ENCODE data around the gene KCNG2. TPM values are rescaled to one million over a fixed set of nuclear protein-coding genes. Genes with fewer than 3 reads are reported as not detected.
A peak's percentile ranks its signal among the peaks of the same experiment; 100 is the strongest.

KCNG2 gene
- total RNA-seq, 1 donor from 2014 or later, result not detected

GRCh38 chr18:79768745-79769144 is 29.0 kb upstream of the KCNG2 start:
- DNase-seq, result peak; percentile 77

- DNase-seq, result no peak
These were observed 27.8 kb upstream of the KCNG2 start for GRCh38 chr18:79769698-79770500.

- no peak for DNase-seq
These were observed 27.3 kb upstream of the KCNG2 start for GRCh38 chr18:79770501-79770815.

- no peak for DNase-seq
These were observed 26.9 kb upstream of the KCNG2 start for GRCh38 chr18:79770826-79771225.

- no peak for DNase-seq
These were observed 26.2 kb upstream of the KCNG2 start for GRCh38 chr18:79771446-79772107.

- DNase-seq, result no peak
These were observed 25.5 kb upstream of the KCNG2 start for GRCh38 chr18:79772108-79772864.

GRCh38 chr18:79772865-79773696 is 24.7 kb upstream of the KCNG2 start:
- DNase-seq, result no peak

GRCh38 chr18:79774111-79774510 is 23.6 kb upstream of the KCNG2 start:
- DNase-seq, result no peak

- DNase-seq, result no peak
These were observed 22.1 kb upstream of the KCNG2 start for GRCh38 chr18:79775441-79776221.

- no peak for DNase-seq
These were observed 21.1 kb upstream of the KCNG2 start for GRCh38 chr18:79776674-79777073.

- DNase-seq, result no peak
These were observed 19.4 kb upstream of the KCNG2 start for GRCh38 chr18:79778291-79778791.

GRCh38 chr18:79779021-79779699 is 18.6 kb upstream of the KCNG2 start:
- no peak for DNase-seq

GRCh38 chr18:79779700-79780190 is 18.0 kb upstream of the KCNG2 start:
- no peak for DNase-seq

GRCh38 chr18:79780547-79780946 is 17.2 kb upstream of the KCNG2 start:
- no peak for DNase-seq

- DNase-seq, result no peak
These were observed 16.3 kb upstream of the KCNG2 start for GRCh38 chr18:79781331-79781941.

- DNase-seq, result no peak
These were observed 15.0 kb upstream of the KCNG2 start for GRCh38 chr18:79782566-79783308.

- DNase-seq, result no peak
These were observed 13.4 kb upstream of the KCNG2 start for GRCh38 chr18:79784071-79784913.
